Breast epithelium (tissue), 4 donors: ENCODE results near the gene FABP3. TPM values are rescaled to one million over a fixed set of nuclear protein-coding genes. Genes with fewer than 3 reads are reported as not detected.

Experiments used
- DNase-seq, 2 donors: peaks; one replicate each; pipeline ENCODE4 v3.0.0-alpha.2; 2019; ENCODE audit warnings: low spot score in 2 of 2
- H3K27ac ChIP-seq, 2 donors: fragments of 200-600 bp; sonication (generic) in 1 of 2; one replicate each; pipeline ENCODE4 v1.5.1; 2016 to 2019; ENCODE audit warnings: mild to moderate bottlenecking in 1 of 2
- H3K27me3 ChIP-seq, 2 donors: fragments of 200-600 bp; sonication (generic) in 1 of 2; one replicate each; pipeline versions ENCODE4 v1.5.1 to v1.6.0; 2017 to 2019; ENCODE audit warnings: control low read depth in 1 of 2, mild to moderate bottlenecking in 1 of 2
- H3K36me3 ChIP-seq: fragments of 200-600 bp; one replicate; pipeline ENCODE4 v1.5.1; 2019
- H3K4me1 ChIP-seq, 2 donors: fragments of 200-600 bp; sonication (generic); one replicate each; pipeline ENCODE4 v1.5.1; 2016 to 2019; ENCODE audit warnings: control low read depth in 1 of 2
- H3K4me3 ChIP-seq, 3 donors: fragments of 200-600 bp; sonication (generic); 1 replicate in 2 of 3; 2 replicates in 1 of 3; pipeline ENCODE4 v1.5.1; 2016 to 2019; ENCODE audit warnings: mild to moderate bottlenecking in 3 of 3, moderate library complexity in 2 of 3
- H3K9me3 ChIP-seq, 2 donors: fragments of 200-600 bp; sonication (generic) in 1 of 2; one replicate each; pipeline ENCODE4 v1.5.1; 2016 to 2019; ENCODE audit warnings: control low read depth in 1 of 2
- CTCF ChIP-seq, 3 donors: fragments of 450-650 bp; IDR thresholded peaks; one replicate each; pipeline ENCODE4 v1.5.1; 2016 to 2017; ENCODE audit warnings: antibody characterized with exemption in 3 of 3, mild to moderate bottlenecking in 3 of 3, moderate library complexity in 3 of 3
- POLR2A ChIP-seq: fragments of 450-650 bp; IDR thresholded peaks from one replicate; pipeline ENCODE4 v1.6.1; 2016; ENCODE audit warnings: antibody characterized with exemption, mild to moderate bottlenecking, moderate library complexity
- POLR2AphosphoS5 ChIP-seq, 3 donors: sonication (generic); formaldehyde crosslinking; IDR thresholded peaks; one replicate each; pipeline ENCODE4 v1.6.1; 2017; ENCODE audit warnings: antibody characterized with exemption in 3 of 3
- intact Hi-C: fragments of 100-400 bp; cut with DNase I; formaldehyde crosslinking; loops from one replicate; pipeline ENCODE4 v1.15.1; 2023; ENCODE audit warnings: low total_unique reads
- total RNA-seq, 3 donors: library from RNA; depleted of rRNA; stranded (reverse); fragments of >200 nt; gene quantifications; one replicate each; pipeline ENCODE4 v1.1.0, GENCODE V29; 2016

FABP3 gene
- total RNA-seq, 3 donors from 2014 or later = 7.9 to 15.5 (median 15.0) TPM

DNA sequence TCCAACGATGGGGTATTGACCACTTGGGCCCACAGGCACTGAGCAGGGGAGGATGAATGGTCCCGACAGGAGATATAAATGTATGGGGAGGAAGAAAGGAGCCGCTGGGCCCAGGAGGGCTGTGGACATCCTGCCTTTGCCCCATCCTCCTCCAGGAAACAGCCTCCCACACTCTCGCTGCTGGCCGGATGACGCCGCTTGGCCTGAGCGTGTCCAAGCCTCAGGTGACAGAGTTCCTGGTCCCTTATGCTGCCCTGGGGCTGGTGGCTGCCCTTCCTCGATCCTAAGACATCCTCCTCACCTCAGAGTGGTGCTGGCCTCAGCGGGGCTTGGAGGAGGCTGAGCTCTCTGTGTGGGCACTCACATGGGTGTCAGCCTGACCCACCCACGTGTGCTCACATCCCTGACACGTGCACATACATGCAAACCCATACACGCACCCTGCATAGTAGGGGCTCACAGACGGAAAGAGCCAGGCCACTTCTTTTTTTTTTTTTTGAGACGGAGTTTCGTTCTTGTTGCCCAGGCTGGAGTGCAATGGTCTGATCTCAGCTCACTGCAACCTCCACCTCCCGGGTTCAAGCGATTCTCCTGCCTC lies 34.3 kb upstream of the FABP3 start:
- TF ChIP-seq CTCF (IDR thresholded peaks at IDR 0.05) = no peak
- no peak for TF ChIP-seq POLR2A
- TF ChIP-seq POLR2AphosphoS5 (IDR thresholded peaks at IDR 0.05) = no peak
- Histone ChIP-seq H3K27me3 (no peaks in the 10 kb centered on the region), H3K4me3 (no peak overlapping the region), H3K9me3 (no peaks in the 10 kb centered on the region), H3K36me3 (no peaks in the 10 kb centered on the region), H3K4me1 (no peaks in the 10 kb centered on the region), H3K27ac (peak overlapping the region; percentile 19 to 21)
- intact Hi-C loops = no loop called here
- DNase-seq = no peak

DNA sequence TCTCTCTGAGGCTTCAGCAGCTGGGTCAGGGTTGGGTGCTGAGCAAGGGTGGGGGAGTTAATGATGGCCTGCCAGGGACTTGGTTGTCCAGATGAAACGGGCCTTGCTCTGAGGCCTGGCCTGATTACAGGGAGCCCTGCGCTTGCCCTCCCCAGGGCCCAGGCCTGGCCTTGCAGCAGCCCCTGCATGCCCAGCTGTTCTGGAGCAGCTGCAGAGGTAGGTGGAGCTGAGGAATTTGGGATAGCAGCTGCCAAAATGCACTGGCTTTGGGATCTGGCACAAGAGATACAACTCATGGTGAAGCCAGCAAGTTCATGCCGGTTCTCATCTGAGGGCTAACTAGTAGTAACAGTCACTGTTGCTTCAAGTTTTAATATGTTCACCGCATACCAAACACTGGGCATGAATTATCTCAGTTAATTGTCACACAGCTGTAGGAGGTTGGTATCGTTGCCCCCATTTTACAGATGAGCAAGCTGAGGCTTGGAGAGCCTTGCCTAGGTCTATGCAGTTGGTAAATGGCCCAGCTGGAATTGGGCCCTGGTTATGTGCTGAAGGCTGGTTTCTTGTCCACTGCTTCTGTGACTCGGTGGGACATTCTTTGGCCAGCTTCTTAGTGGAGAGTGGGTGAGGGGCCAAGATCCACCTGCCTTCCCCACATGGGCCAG lies 32.8 kb upstream of the FABP3 start:
- Histone ChIP-seq H3K4me3 (no peak overlapping the region), H3K9me3 (no peaks in the 10 kb centered on the region), H3K36me3 (no peaks in the 10 kb centered on the region), H3K27ac (no peak overlapping the region), H3K27me3 (no peaks in the 10 kb centered on the region), H3K4me1 (no peaks in the 10 kb centered on the region)
- TF ChIP-seq POLR2AphosphoS5 (IDR thresholded peaks at IDR 0.05) (no peak), POLR2A (no peak), CTCF (IDR thresholded peaks at IDR 0.05) (no peak)
- intact Hi-C loops = no loop called here
- no peak for DNase-seq

- no peak overlapping the region for H3K27ac ChIP-seq
- no peaks in the 10 kb centered on the region for H3K9me3 ChIP-seq
- TF ChIP-seq POLR2A = no peak
- no peak for TF ChIP-seq POLR2AphosphoS5 (IDR thresholded peaks at IDR 0.05)
- TF ChIP-seq CTCF (IDR thresholded peaks at IDR 0.05) = no peak
- intact Hi-C loops = no loop called here
- no peak for DNase-seq
- H3K36me3 ChIP-seq = no peaks in the 10 kb centered on the region
- no peak overlapping the region for H3K4me3 ChIP-seq
- no peaks in the 10 kb centered on the region for H3K4me1 ChIP-seq
- no peaks in the 10 kb centered on the region for H3K27me3 ChIP-seq
These were observed 28.4 kb upstream of the FABP3 start for GRCh38 chr1:31401241-31401640.

GRCh38 chr1:31400393-31400792 lies 27.5 kb upstream of the FABP3 start:
- H3K9me3 ChIP-seq = no peaks in the 10 kb centered on the region
- H3K36me3 ChIP-seq = no peaks in the 10 kb centered on the region
- intact Hi-C loops = no loop called here
- no peak overlapping the region for H3K27ac ChIP-seq
- no peaks in the 10 kb centered on the region for H3K27me3 ChIP-seq
- DNase-seq = no peak
- no peak overlapping the region for H3K4me3 ChIP-seq
- H3K4me1 ChIP-seq = no peaks in the 10 kb centered on the region
- TF ChIP-seq POLR2A = no peak
- no peak for TF ChIP-seq CTCF (IDR thresholded peaks at IDR 0.05)
- no peak for TF ChIP-seq POLR2AphosphoS5 (IDR thresholded peaks at IDR 0.05)

DNA sequence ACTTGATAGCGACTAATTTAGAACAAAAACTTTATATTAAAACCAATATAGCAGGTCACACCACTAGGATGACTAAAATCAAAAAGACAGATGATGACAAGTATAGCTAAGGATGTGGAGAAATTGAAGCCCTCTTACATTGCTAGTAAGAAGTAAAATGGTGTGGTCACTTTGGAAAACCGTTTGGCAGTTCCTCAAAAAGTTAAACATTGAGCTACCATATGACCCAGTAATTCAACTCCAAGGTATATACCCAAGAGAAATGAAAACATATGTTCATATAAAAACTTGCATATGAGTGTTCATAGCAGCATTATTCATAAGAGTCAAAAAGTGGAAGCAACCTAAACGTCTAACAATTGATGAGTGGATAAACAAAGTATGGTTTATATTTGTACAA lies 27.1 kb upstream of the FABP3 start:
- Histone ChIP-seq H3K27ac (no peak overlapping the region), H3K4me3 (no peak overlapping the region), H3K9me3 (no peaks in the 10 kb centered on the region), H3K4me1 (peaks cover 0 to under 1% of the 10 kb centered on the region in 2 donors), H3K36me3 (no peaks in the 10 kb centered on the region), H3K27me3 (no peaks in the 10 kb centered on the region)
- TF ChIP-seq CTCF (IDR thresholded peaks at IDR 0.05) = no peak
- no peak for TF ChIP-seq POLR2A
- no peak for TF ChIP-seq POLR2AphosphoS5 (IDR thresholded peaks at IDR 0.05)
- no peak for DNase-seq
- intact Hi-C loops = no loop called here
